Activated T-helper 2 cell treated with anti-CD3 and anti-CD28 coated beads, Interferon-gamma antibody, Interleukin-2, Interleukin-4, amounts not matched to agents 10 μg/mL and 5 μg/mL and 100 μg/mL, durations not matched to agents 14 hours and 24 hours and 36 hours (primary cell): ENCODE data around the gene SLPI. TPM values are rescaled to one million over a fixed set of nuclear protein-coding genes. Genes with fewer than 3 reads are reported as not detected.

Source experiments
- DNase-seq: peaks from one replicate; pipeline ENCODE4 v3.0.0; 2021; ENCODE audit warnings: low spot score
- H3K27ac Mint-ChIP-seq: one replicate; pipeline ENCODE4 v1.8.0; 2021; ENCODE audit warnings: mixed read lengths
- H3K27me3 Mint-ChIP-seq: one replicate; pipeline ENCODE4 v1.8.0; 2021; ENCODE audit warnings: low read depth, mixed read lengths
- H3K36me3 Mint-ChIP-seq: one replicate; pipeline ENCODE4 v1.8.0; 2021; ENCODE audit warnings: low read depth, mixed read lengths
- H3K4me1 Mint-ChIP-seq: one replicate; pipeline ENCODE4 v1.8.0; 2021; ENCODE audit warnings: low read depth, mixed read lengths
- H3K4me3 Mint-ChIP-seq: one replicate; pipeline ENCODE4 v1.8.0; 2021; ENCODE audit warnings: low read depth, mild to moderate bottlenecking, moderate library complexity, mixed read lengths
- H3K9me3 Mint-ChIP-seq: one replicate; pipeline ENCODE4 v1.8.0; 2021; ENCODE audit warnings: mixed read lengths
- intact Hi-C: fragments of 100-400 bp; cut with micrococcal nuclease; formaldehyde crosslinking; loops from one replicate; pipeline ENCODE4 v1.15.1; 2023
- total RNA-seq: library from RNA; stranded (reverse); gene quantifications from 2 replicates; pipeline ENCODE4 v1.2.3, GENCODE V29; 2022

Gene SLPI
- total RNA-seq, 1 donor from 2014 or later, result not detected

- intact Hi-C loops, result no loop called here
- Mint-ChIP-seq H3K9me3 (no peaks in the 10 kb centered on the region), H3K36me3 (no peaks in the 10 kb centered on the region), H3K27me3 (peaks cover 33% of the 10 kb centered on the region), H3K27ac (no peak overlapping the region), H3K4me1 (no peaks in the 10 kb centered on the region), H3K4me3 (no peak overlapping the region)
- no peak for DNase-seq
Measured at GRCh38 chr20:45263556-45264266, 9.3 kb upstream of the SLPI start.

- H3K4me1 Mint-ChIP-seq, result peaks cover 4% of the 10 kb centered on the region
- no peaks in the 10 kb centered on the region for H3K9me3 Mint-ChIP-seq
- no peak overlapping the region for H3K4me3 Mint-ChIP-seq
- H3K27ac Mint-ChIP-seq, result no peak overlapping the region
- intact Hi-C loops, result no loop called here
- no peak for DNase-seq
- H3K36me3 Mint-ChIP-seq, result no peaks in the 10 kb centered on the region
- peaks cover 22% of the 10 kb centered on the region for H3K27me3 Mint-ChIP-seq
Measured at GRCh38 chr20:45258664-45259063, 4.3 kb upstream of the SLPI start.

- H3K36me3 Mint-ChIP-seq, result no peaks in the 10 kb centered on the region
- intact Hi-C loops, result no loop called here
- no peak overlapping the region for H3K27ac Mint-ChIP-seq
- H3K4me1 Mint-ChIP-seq, result peaks cover 4% of the 10 kb centered on the region
- H3K4me3 Mint-ChIP-seq, result no peak overlapping the region
- no peaks in the 10 kb centered on the region for H3K9me3 Mint-ChIP-seq
- DNase-seq, result no peak
- H3K27me3 Mint-ChIP-seq, result peaks cover 20% of the 10 kb centered on the region
Measured at GRCh38 chr20:45258259-45258658, 3.9 kb upstream of the SLPI start.

- no peak overlapping the region for H3K4me3 Mint-ChIP-seq
- no peak overlapping the region for H3K27ac Mint-ChIP-seq
- no peaks in the 10 kb centered on the region for H3K36me3 Mint-ChIP-seq
- H3K4me1 Mint-ChIP-seq, result peaks cover 4% of the 10 kb centered on the region
- intact Hi-C loops, result no loop called here
- peaks cover 18% of the 10 kb centered on the region for H3K27me3 Mint-ChIP-seq
- no peak for DNase-seq
- H3K9me3 Mint-ChIP-seq, result no peaks in the 10 kb centered on the region
Measured at GRCh38 chr20:45257711-45258110, 3.3 kb upstream of the SLPI start.

- H3K9me3 Mint-ChIP-seq, result no peaks in the 10 kb centered on the region
- H3K27me3 Mint-ChIP-seq, result peaks cover 17% of the 10 kb centered on the region
- H3K4me1 Mint-ChIP-seq, result peaks cover 4% of the 10 kb centered on the region
- H3K36me3 Mint-ChIP-seq, result no peaks in the 10 kb centered on the region
- H3K4me3 Mint-ChIP-seq, result no peak overlapping the region
- intact Hi-C loops, result no loop called here
- H3K27ac Mint-ChIP-seq, result no peak overlapping the region
- no peak for DNase-seq
Measured at GRCh38 chr20:45257161-45257560, 2.8 kb upstream of the SLPI start.

GRCh38 chr20:45253261-45253660 is 1.1 kb downstream of the SLPI start:
- no peak overlapping the region for H3K4me3 Mint-ChIP-seq

GRCh38 chr20:45251884-45252560 is 2.3 kb downstream of the SLPI start:
- no peaks in the 10 kb centered on the region for H3K36me3 Mint-ChIP-seq
- no peak overlapping the region for H3K27ac Mint-ChIP-seq
- H3K9me3 Mint-ChIP-seq, result no peaks in the 10 kb centered on the region
- peaks cover 4% of the 10 kb centered on the region for H3K4me1 Mint-ChIP-seq
- no peak for DNase-seq
- no peak overlapping the region for H3K4me3 Mint-ChIP-seq
- H3K27me3 Mint-ChIP-seq, result peaks cover 39% of the 10 kb centered on the region
- intact Hi-C loops, result no loop called here

More at GRCh38 chr20:45253261-45253660, 1.1 kb downstream of the SLPI start:
- Mint-ChIP-seq H3K27ac (no peak overlapping the region), H3K4me1 (peaks cover 4% of the 10 kb centered on the region), H3K9me3 (no peaks in the 10 kb centered on the region), H3K27me3 (peaks cover 35% of the 10 kb centered on the region), H3K36me3 (no peaks in the 10 kb centered on the region)
- intact Hi-C loops, result no loop called here
- DNase-seq, result no peak

- intact Hi-C loops, result no loop called here
- no peak overlapping the region for H3K4me3 Mint-ChIP-seq
- H3K9me3 Mint-ChIP-seq, result no peaks in the 10 kb centered on the region
- H3K4me1 Mint-ChIP-seq, result no peaks in the 10 kb centered on the region
- no peak for DNase-seq
- H3K27ac Mint-ChIP-seq, result no peak overlapping the region
- H3K36me3 Mint-ChIP-seq, result no peaks in the 10 kb centered on the region
- peaks cover 51% of the 10 kb centered on the region for H3K27me3 Mint-ChIP-seq
Measured at GRCh38 chr20:45248609-45249008, 5.8 kb downstream of the SLPI start.

- no peaks in the 10 kb centered on the region for H3K36me3 Mint-ChIP-seq
- no peak overlapping the region for H3K4me3 Mint-ChIP-seq
- no peaks in the 10 kb centered on the region for H3K9me3 Mint-ChIP-seq
- no peaks in the 10 kb centered on the region for H3K4me1 Mint-ChIP-seq
- DNase-seq, result no peak
- no peak overlapping the region for H3K27ac Mint-ChIP-seq
- intact Hi-C loops, result no loop called here
- peaks cover 58% of the 10 kb centered on the region for H3K27me3 Mint-ChIP-seq
Measured at GRCh38 chr20:45247865-45248264, 6.5 kb downstream of the SLPI start.

- Mint-ChIP-seq H3K36me3 (no peaks in the 10 kb centered on the region), H3K4me3 (no peak overlapping the region), H3K27ac (no peak overlapping the region), H3K27me3 (peaks cover 67% of the 10 kb centered on the region), H3K4me1 (no peaks in the 10 kb centered on the region), H3K9me3 (no peaks in the 10 kb centered on the region)
- no peak for DNase-seq
- intact Hi-C loops, result no loop called here
Measured at GRCh38 chr20:45246109-45246508, 8.3 kb downstream of the SLPI start.

GRCh38 chr20:45238139-45238538 is 16.2 kb downstream of the SLPI start:
- Mint-ChIP-seq H3K27ac (no peak overlapping the region), H3K27me3 (peaks cover 33% of the 10 kb centered on the region), H3K4me1 (no peaks in the 10 kb centered on the region), H3K4me3 (no peak overlapping the region), H3K9me3 (no peaks in the 10 kb centered on the region), H3K36me3 (no peaks in the 10 kb centered on the region)
- intact Hi-C loops, result loop anchor here (5.0 kb wide), 1 partner anchor 54 kb away; no protein-coding TSS in a partner anchor
- DNase-seq, result no peak

- Mint-ChIP-seq H3K9me3 (no peaks in the 10 kb centered on the region), H3K27ac (no peak overlapping the region), H3K4me1 (no peaks in the 10 kb centered on the region), H3K4me3 (no peak overlapping the region), H3K27me3 (peaks cover 16% of the 10 kb centered on the region), H3K36me3 (no peaks in the 10 kb centered on the region)
- intact Hi-C loops, result loop anchor here (5.0 kb wide), 1 partner anchor 56 kb away; no protein-coding TSS in a partner anchor
- DNase-seq, result no peak
Measured at GRCh38 chr20:45235995-45236394, 18.4 kb downstream of the SLPI start.

GRCh38 chr20:45230631-45231030 is 23.7 kb downstream of the SLPI start:
- Mint-ChIP-seq H3K36me3 (no peaks in the 10 kb centered on the region), H3K9me3 (no peaks in the 10 kb centered on the region), H3K27ac (no peak overlapping the region), H3K4me3 (no peak overlapping the region), H3K27me3 (peaks cover 14% of the 10 kb centered on the region), H3K4me1 (no peaks in the 10 kb centered on the region)
- DNase-seq, result no peak
- intact Hi-C loops, result no loop called here
